HG02981 (cell line): ENCODE data around the gene USP47.
A peak's percentile ranks its signal among the peaks of the same experiment; 100 is the strongest.

ENCODE experiments used
- ATAC-seq: cut with Tn5 transposase; IDR thresholded peaks from one replicate; pipeline ENCODE4 v1.9.1; 2021; ENCODE audit warnings: mild to moderate bottlenecking, moderate library complexity; ENCODE audit not compliant: unreplicated experiment

Gene USP47

GRCh38 chr11:11841723-11842420 lies at the start of gene USP47:
Gene USP47, plus strand, starts transcription at chr11:11841972. Its CDS starts 214 bp downstream, at chr11:11842186.
- ATAC-seq: peak; percentile 71

DNA sequence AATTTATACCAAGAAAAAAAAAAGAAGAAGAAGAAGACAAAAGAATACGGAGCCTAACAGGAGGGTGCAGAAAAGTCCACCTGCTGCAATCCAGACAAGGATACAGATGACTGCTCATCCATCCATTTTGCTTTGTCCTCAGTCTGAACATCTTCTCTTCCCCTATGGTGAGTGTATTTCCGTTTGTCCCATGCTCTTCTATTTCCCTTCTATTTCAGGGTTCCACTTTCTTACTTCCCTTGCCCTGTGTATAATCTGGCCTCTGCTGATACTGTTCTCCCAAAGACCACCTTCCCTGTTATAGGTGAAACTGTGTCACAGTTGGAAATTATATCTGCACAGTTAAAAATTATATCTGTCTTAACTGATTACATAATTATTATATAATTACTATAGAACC lies 48.7 kb upstream of the USP47 start:
- no peak for ATAC-seq

GRCh38 chr11:11798586-11799438 lies 43.0 kb upstream of the USP47 start:
- ATAC-seq: no peak

DNA sequence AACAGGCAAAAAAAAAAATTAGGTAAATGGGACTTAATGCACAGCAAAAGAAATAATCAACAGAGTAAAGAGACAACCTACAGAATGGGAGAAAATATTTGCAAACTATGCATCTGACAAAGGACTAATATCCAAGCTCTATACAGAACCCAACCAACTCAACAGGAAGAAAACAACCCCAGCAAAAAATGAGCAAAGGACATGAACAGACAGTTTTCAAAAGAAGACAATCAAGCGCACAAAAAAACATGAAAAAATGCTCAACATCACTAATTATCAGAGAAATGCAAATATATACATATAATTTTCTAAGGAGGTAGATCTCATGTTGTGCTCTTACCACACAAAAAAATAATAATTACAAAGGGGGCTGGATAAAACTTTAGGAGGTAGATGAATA lies 36.5 kb upstream of the USP47 start:
- ATAC-seq: no peak

DNA sequence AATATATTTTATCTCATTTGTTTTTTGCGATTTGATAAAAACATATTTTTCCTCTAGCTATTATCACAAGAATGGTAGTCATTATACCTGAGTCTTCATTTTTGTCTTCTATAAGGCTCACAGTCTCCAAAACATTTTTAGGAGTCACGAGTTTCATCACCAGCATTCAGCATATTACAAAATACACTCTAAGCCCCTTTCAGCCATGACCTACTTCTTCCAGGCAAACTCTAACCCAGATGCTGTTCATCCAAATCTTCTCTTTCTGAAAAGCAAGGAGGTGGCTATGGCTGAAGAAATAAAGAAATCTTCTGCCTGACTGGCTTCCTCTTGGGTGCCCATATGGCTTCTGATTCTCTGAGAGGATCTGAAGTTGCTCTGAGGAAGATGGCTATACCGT lies 35.7 kb upstream of the USP47 start:
- no peak for ATAC-seq

DNA sequence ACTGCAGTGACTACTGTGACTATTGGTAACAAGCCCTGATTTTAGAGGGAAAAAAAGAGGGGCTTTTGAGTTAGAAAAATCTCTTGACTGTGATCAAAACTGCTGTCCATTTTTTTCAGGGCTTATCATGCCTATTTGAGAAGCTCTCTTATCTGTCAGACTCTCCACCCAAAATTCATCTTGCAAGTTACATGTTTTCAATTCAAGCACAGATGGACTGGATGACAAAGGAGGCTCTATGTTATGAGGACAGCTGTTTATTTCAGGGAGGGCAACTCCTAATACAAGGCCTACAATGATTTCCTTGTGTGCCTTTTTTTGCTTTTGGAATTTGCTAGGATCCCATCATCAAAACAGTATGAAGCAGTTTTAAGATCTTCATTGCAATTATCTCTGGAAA lies 35.2 kb upstream of the USP47 start:
- ATAC-seq: no peak

- ATAC-seq: no peak
Measured at GRCh38 chr11:11807811-11808782, 33.7 kb upstream of the USP47 start.

GRCh38 chr11:11808992-11809615 lies 32.7 kb upstream of the USP47 start:
- ATAC-seq: no peak

DNA sequence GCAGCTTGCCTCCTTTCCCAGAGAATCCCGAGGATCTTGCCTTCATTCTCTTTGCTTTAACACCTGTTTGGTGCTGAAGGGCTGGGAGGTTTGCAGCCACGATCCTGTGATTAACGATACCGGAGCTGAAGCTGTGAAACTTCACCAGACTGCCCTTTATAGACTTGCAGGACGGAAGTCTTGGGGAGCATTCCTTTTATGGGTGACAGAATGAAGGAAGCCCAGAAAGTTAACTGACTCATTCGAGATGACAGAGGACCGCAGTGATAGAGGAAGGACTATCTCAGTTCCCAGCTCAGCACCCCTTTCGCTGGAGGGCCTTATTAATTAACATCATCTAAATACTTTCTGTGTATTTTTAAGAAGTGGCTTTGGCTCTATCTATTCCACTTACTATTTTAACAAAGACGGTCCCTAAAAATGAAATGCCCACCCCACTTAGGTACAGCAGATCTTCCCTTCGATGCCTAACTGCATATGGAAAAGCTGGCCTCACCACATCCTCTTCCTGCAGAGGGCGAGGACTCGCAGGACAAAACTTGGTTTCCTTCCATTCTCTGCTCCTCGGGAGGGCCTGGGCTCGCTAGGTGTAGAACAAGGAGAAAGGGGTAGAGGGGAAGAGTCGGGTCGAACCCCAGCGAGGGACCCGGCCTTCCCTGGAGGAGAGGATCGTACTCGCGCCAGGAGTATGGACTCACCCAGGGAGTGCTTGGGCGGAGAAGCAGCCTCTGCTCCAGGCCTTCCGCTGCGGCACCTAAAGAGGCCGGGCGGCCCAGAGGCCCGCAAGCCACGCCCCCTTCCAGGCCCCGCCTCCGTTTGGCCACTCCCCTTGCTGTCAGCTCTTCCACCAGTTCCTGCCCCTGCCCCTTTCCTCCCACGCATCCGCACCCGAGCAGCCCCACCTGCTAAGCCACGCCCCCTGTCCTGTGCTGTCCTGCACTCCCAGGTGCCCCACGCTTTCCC lies 30.7 kb upstream of the USP47 start:
- ATAC-seq: no peak

- ATAC-seq: no peak
Measured at GRCh38 chr11:11813288-11813962, 28.3 kb upstream of the USP47 start.

GRCh38 chr11:11814614-11815452 lies 26.9 kb upstream of the USP47 start:
- no peak for ATAC-seq

DNA sequence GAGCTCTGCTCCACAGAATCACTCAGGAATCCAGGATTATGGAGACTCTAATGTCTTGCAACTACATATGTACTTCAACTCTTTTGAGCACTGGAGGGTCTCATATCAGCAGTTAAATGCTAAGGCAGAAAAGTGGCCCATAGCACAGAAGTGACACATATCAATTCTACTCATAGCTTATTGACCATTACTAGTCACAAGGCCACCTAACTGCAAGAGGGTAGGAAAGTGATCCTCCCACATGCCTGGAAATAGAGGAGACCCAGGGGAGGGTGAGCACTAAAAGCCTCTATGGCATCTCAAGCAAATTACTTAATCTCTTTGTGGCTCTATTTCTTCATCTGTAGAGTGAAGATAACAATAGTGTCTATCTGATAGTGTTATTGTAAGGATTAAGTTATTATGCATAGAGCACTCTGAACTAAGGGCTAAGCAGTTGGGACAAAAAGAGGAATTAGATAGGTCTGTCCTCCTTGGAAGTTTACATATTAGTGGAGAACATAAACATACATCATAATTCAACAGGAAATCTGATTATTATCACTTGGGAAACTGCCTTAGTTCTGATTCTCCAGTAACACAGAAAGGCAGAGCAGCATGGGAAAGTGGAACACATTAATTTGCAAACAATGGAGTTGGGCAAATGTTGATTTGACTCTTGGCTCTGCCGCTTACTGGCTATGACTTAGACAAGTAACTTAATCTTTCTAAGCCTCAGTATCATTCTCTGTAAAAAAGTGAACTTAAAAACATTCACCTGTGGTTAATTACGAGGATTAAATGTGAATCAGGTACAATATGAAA lies 25.1 kb upstream of the USP47 start:
- no peak for ATAC-seq

GRCh38 chr11:11817957-11818356 lies 23.8 kb upstream of the USP47 start:
- ATAC-seq: no peak

GRCh38 chr11:11818529-11819121 lies 23.1 kb upstream of the USP47 start:
- ATAC-seq: no peak

DNA sequence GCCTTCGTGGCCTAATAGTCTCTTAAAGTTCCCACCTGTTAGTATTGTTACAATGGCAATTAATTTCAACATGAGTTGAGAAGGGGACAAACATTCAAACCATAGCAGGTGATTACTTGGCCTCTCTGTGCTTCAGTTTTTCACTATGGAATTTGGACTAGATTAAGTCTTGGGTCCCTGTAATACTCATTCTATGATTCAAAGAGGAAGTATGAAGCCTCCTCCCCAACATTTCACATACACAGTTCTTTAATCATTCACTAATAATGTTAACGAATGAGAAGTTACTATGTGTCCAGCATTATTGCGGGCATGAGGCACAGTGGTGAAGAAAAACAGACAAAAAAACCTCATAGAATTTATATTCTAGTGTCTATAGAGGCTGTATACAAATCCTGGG lies 19.9 kb upstream of the USP47 start:
- no peak for ATAC-seq

- no peak for ATAC-seq
Measured at GRCh38 chr11:11822946-11823345, 18.8 kb upstream of the USP47 start.

DNA sequence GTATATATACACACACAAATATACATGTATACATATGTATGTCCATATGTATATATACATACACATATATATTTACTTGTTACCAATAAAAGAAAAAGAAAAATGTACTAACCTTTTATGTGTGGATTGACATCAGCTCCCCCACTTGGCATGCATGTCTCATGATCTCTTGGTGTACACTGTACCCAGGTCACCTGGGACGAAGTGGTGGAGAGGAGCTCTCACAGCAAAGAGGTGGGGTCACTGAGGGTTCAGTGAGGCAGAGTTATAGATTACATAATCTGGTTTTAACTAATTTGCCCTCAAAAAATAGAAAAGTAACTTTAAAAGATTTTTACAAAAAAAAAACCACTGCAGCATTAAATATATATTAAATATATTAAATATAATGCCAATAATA lies 15.5 kb upstream of the USP47 start:
- no peak for ATAC-seq
